Nephron (organoid): ENCODE measurements around the gene CXADR.

Experiments used
- H3K27ac Mint-ChIP-seq, 3 experiments: 2 replicates each; pipeline ENCODE4 v1.8.0; 2020; ENCODE audit warnings: mixed read lengths in 3 of 3, mild to moderate bottlenecking in 2 of 3, moderate library complexity in 1 of 3
- H3K27me3 Mint-ChIP-seq: 2 replicates; pipeline ENCODE4 v1.8.0; 2021; ENCODE audit warnings: low read depth, mild to moderate bottlenecking, moderate library complexity, mixed read lengths
- H3K36me3 Mint-ChIP-seq: 2 replicates; pipeline ENCODE4 v1.8.0; 2020; ENCODE audit warnings: low read depth, mixed read lengths
- H3K4me1 Mint-ChIP-seq: 2 replicates; pipeline ENCODE4 v1.8.0; 2020; ENCODE audit warnings: mixed read lengths
- H3K4me3 Mint-ChIP-seq, 3 experiments: 2 replicates each; pipeline ENCODE4 v1.8.0; 2020; ENCODE audit warnings: mild to moderate bottlenecking in 3 of 3, mixed read lengths in 3 of 3, moderate library complexity in 2 of 3
- H3K9me3 Mint-ChIP-seq: 2 replicates; pipeline ENCODE4 v1.8.0; 2020; ENCODE audit warnings: mixed read lengths
- TF ChIP-seq, protein P1 (sequence below), 3 experiments: fragments of 200-600 bp; sonication (generic); IDR thresholded peaks; one replicate each; pipeline ENCODE4 v1.5.0; 2021; ENCODE audit warnings: antibody characterized with exemption in 3 of 3; ENCODE audit not compliant: unreplicated experiment in 3 of 3

The CXADR gene

DNA sequence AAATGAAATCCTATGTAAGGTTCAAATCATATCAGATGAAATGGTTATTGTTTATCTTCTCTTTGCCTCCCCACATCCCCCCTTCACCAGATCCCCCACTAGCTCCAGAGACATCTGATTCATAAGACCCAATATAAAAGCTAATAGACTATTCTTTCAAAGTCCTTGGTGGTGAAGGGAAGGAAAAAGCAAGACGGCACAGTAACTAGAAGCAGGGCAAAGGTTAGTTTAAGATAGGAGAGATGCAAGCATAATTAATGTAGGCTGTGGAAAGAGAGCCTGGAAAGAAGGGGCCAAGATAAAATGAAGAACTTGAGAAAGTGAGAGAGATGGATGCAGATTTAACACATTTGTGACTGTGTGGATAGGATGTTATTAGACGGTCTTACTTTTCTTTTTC lies 66.0 kb downstream of the CXADR start:
- H3K27ac Mint-ChIP-seq: peak overlapping the region in 1 of 3 experiments; percentile 8
- peaks cover 4% of the 10 kb centered on the region for H3K36me3 Mint-ChIP-seq
- H3K4me3 Mint-ChIP-seq: no peak overlapping the region
- H3K4me1 Mint-ChIP-seq: no peaks in the 10 kb centered on the region
- no peaks in the 10 kb centered on the region for H3K9me3 Mint-ChIP-seq
- H3K27me3 Mint-ChIP-seq: no peaks in the 10 kb centered on the region
- TF ChIP-seq, protein P1, sequence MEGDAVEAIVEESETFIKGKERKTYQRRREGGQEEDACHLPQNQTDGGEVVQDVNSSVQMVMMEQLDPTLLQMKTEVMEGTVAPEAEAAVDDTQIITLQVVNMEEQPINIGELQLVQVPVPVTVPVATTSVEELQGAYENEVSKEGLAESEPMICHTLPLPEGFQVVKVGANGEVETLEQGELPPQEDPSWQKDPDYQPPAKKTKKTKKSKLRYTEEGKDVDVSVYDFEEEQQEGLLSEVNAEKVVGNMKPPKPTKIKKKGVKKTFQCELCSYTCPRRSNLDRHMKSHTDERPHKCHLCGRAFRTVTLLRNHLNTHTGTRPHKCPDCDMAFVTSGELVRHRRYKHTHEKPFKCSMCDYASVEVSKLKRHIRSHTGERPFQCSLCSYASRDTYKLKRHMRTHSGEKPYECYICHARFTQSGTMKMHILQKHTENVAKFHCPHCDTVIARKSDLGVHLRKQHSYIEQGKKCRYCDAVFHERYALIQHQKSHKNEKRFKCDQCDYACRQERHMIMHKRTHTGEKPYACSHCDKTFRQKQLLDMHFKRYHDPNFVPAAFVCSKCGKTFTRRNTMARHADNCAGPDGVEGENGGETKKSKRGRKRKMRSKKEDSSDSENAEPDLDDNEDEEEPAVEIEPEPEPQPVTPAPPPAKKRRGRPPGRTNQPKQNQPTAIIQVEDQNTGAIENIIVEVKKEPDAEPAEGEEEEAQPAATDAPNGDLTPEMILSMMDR (IDR thresholded peaks at IDR 0.05; ENCODE audit: unreplicated experiment in 3 of 3): no peak

DNA sequence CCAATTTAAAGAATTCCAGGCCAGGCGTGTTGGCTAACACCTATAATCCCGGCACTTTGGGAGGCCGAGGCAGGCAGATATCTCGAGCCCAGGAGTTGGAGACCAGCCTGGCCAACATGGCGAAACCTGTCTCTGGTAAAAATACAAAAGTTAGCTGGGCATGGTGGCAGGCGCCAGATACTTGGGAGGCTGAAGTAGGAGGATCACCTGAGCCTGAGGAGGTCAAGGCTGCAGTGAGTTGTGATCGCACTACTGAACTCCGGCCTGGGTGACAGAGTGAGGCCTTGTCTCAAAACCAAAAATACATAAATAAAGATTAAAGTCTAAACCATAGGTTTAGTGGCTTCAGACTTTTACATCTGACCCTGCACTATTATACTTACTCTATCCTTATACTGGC lies 67.5 kb downstream of the CXADR start:
- Mint-ChIP-seq H3K9me3 (no peaks in the 10 kb centered on the region), H3K4me3 (no peak overlapping the region), H3K36me3 (peaks cover 4% of the 10 kb centered on the region), H3K27me3 (no peaks in the 10 kb centered on the region), H3K27ac (no peak overlapping the region), H3K4me1 (no peaks in the 10 kb centered on the region)
- TF ChIP-seq, protein P1 (IDR thresholded peaks at IDR 0.05; ENCODE audit: unreplicated experiment in 3 of 3): no peak

- Mint-ChIP-seq H3K36me3 (peaks cover 1% of the 10 kb centered on the region), H3K27me3 (no peaks in the 10 kb centered on the region), H3K9me3 (no peaks in the 10 kb centered on the region), H3K27ac (no peak overlapping the region), H3K4me3 (no peak overlapping the region), H3K4me1 (no peaks in the 10 kb centered on the region)
- TF ChIP-seq, protein P1 (IDR thresholded peaks at IDR 0.05; ENCODE audit: unreplicated experiment in 3 of 3): no peak
Measured at GRCh38 chr21:17583898-17584297, 71.1 kb downstream of the CXADR start.

GRCh38 chr21:17585875-17586450 lies 73.1 kb downstream of the CXADR start:
- Mint-ChIP-seq H3K27ac (no peak overlapping the region), H3K27me3 (no peaks in the 10 kb centered on the region), H3K4me3 (no peak overlapping the region), H3K4me1 (no peaks in the 10 kb centered on the region), H3K9me3 (no peaks in the 10 kb centered on the region), H3K36me3 (no peaks in the 10 kb centered on the region)
- TF ChIP-seq, protein P1 (IDR thresholded peaks at IDR 0.05; ENCODE audit: unreplicated experiment in 3 of 3): peak; percentile 62 to 74 (median 70)

- H3K27me3 Mint-ChIP-seq: no peaks in the 10 kb centered on the region
- H3K27ac Mint-ChIP-seq: no peak overlapping the region
- TF ChIP-seq, protein P1 (IDR thresholded peaks at IDR 0.05; ENCODE audit: unreplicated experiment in 3 of 3): no peak
- H3K9me3 Mint-ChIP-seq: no peaks in the 10 kb centered on the region
- H3K36me3 Mint-ChIP-seq: peaks cover 29% of the 10 kb centered on the region
- H3K4me1 Mint-ChIP-seq: peaks cover 11% of the 10 kb centered on the region
- no peak overlapping the region for H3K4me3 Mint-ChIP-seq
Measured at GRCh38 chr21:17590430-17590829, 77.6 kb downstream of the CXADR start.

GRCh38 chr21:17597680-17598079 lies 84.8 kb downstream of the CXADR start:
- peaks cover 64% of the 10 kb centered on the region for H3K36me3 Mint-ChIP-seq
- H3K27ac Mint-ChIP-seq: no peak overlapping the region
- TF ChIP-seq, protein P1 (IDR thresholded peaks at IDR 0.05; ENCODE audit: unreplicated experiment in 3 of 3): no peak
- H3K4me1 Mint-ChIP-seq: peaks cover 5% of the 10 kb centered on the region
- no peaks in the 10 kb centered on the region for H3K9me3 Mint-ChIP-seq
- no peaks in the 10 kb centered on the region for H3K27me3 Mint-ChIP-seq
- H3K4me3 Mint-ChIP-seq: no peak overlapping the region
